ENCODE data around the gene TRIP10. TPM values are rescaled to one million over a fixed set of nuclear protein-coding genes. Genes with fewer than 3 reads are reported as not detected.
A peak's percentile ranks its signal among the peaks of the same experiment; 100 is the strongest.
"Not testable (repeated sequence)": the region's sequence is repeated elsewhere in the genome, so short reads cannot be mapped to it uniquely, and the experiment has no call there.

TRIP10 gene
- total RNA-seq, 2 donors from 2014 or later, result 44.8 to 76.5 TPM

DNA sequence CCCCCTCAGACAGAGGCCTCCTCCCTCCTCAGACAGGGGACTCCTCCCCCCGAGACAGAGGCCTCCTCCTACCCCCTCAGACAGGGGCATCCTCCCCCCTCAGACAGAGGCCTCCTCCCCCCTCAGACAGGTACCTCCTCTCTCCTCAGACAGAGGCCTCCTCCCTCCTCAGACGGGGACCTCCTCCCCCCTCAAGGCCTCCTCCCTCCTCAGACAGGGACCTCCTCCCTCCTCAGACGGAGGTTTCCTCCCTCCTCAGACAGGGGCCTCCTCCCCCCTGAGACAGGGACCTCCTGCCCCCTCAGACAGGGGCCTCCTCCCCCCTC, 32.9 kb upstream of the TRIP10 start:
- ATAC-seq, result peak in 1 of 2 donors; percentile 25

DNA sequence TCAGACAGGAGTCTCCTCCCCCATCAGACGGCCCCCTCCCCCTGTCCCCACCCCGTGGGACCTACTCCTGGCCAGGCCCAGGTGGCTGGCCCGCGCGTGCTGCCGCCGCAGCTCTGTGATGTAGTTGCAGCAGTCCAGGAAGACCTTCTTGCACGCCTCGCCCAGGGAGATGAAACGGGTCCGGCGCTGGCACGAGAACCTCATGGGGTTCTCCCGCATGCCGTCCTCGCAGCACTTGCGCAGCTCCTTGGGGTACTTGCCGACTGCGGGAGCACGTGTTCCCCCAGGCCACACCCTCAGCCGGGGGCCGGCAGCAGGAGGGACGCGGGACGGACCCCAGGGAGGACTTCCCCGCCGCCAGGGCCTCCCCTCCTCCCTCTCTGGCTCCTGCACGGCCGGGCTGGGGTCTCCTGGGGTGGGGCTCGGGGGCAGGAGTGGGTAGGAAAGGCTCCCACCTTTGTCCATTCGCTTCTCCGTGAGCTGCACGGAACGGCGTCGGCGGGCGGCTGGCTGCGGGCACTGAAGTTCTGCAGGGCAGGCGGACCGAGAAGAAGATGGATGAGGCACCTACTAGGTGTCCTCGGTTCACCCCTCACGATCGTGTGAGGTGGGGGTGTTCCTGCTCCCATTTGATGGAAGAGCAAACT, 32.3 kb upstream of the TRIP10 start:
- Mint-ChIP-seq H3K4me3 (no peak overlapping the region), H3K27ac (no peak overlapping the region), H3K36me3 (no peaks in the 10 kb centered on the region), H3K27me3 (peaks cover 10 to 26% of the 10 kb centered on the region in 2 donors), H3K4me1 (ENCODE audit: low read depth in 2 of 2) (peaks cover 7 to 10% of the 10 kb centered on the region in 2 donors), H3K9me3 (no peaks in the 10 kb centered on the region)
- no peak for ATAC-seq
- DNase-seq (ENCODE audit: low spot score), result no peak

More for the DNA sequence above, 32.9 kb upstream of the TRIP10 start:
- H3K27me3 Mint-ChIP-seq, result peaks cover 10 to 26% of the 10 kb centered on the region in 2 donors
- no peaks in the 10 kb centered on the region for H3K36me3 Mint-ChIP-seq
- no peak overlapping the region for H3K4me3 Mint-ChIP-seq
- no peak overlapping the region for H3K27ac Mint-ChIP-seq
- H3K4me1 Mint-ChIP-seq (ENCODE audit: low read depth in 2 of 2), result peaks cover 7 to 10% of the 10 kb centered on the region in 2 donors
- H3K9me3 Mint-ChIP-seq, result no peaks in the 10 kb centered on the region
- no peak for DNase-seq (ENCODE audit: low spot score)

DNA sequence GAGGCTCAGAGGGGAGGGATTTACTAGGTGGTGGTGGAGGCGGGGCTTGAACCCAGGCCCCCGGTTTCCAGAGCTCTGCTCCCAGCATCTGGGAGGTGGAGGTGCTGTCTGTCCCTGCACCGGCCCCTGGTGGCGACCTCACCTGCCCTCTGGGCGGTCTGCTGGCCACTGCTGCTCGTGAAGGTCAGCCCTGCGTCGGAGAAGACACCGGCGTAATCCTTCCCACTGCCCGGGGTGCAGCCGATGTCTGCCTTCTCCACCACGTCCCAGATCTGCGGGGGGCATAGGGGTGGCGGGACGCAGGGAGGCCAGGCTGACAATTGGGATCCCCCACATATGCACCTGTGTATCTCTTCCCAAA, 31.8 kb upstream of the TRIP10 start:
- H3K4me3 Mint-ChIP-seq, result no peak overlapping the region
- no peaks in the 10 kb centered on the region for H3K9me3 Mint-ChIP-seq
- H3K27ac Mint-ChIP-seq, result no peak overlapping the region
- DNase-seq (ENCODE audit: low spot score) (peak; percentile 45), ATAC-seq (no peak)
- peaks cover 7 to 10% of the 10 kb centered on the region in 2 donors for H3K4me1 Mint-ChIP-seq (ENCODE audit: low read depth in 2 of 2)
- peaks cover 10 to 26% of the 10 kb centered on the region in 2 donors for H3K27me3 Mint-ChIP-seq
- no peaks in the 10 kb centered on the region for H3K36me3 Mint-ChIP-seq

DNA sequence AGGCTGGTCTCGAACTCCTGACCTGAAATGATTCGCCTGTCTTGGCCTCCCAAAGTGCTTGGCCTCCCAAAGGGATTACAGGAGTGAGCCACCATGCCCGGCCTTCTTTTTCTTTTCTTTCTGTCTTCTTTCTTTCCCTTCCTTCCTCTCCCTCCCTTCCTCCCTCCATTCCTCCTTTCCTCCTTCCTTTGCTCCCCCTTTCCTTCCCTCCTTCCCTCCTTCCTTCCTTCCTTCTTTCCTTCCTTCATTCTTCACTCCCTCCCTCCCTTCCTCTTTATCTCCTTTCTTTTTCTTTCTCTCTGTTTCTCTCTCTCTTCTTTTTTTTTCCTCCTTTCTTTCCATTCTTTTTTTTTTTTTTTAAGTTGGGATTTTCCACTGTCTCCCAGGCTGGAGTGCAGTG, 31.1 kb upstream of the TRIP10 start:
- ATAC-seq (no peak), DNase-seq (ENCODE audit: low spot score) (peak; percentile 2)
- H3K27ac Mint-ChIP-seq, result no peak overlapping the region
- H3K27me3 Mint-ChIP-seq, result peaks cover 10 to 26% of the 10 kb centered on the region in 2 donors
- H3K4me3 Mint-ChIP-seq, result no peak overlapping the region
- H3K9me3 Mint-ChIP-seq, result no peaks in the 10 kb centered on the region
- H3K4me1 Mint-ChIP-seq (ENCODE audit: low read depth in 2 of 2), result peaks cover 7 to 10% of the 10 kb centered on the region in 2 donors
- H3K36me3 Mint-ChIP-seq, result no peaks in the 10 kb centered on the region

DNA sequence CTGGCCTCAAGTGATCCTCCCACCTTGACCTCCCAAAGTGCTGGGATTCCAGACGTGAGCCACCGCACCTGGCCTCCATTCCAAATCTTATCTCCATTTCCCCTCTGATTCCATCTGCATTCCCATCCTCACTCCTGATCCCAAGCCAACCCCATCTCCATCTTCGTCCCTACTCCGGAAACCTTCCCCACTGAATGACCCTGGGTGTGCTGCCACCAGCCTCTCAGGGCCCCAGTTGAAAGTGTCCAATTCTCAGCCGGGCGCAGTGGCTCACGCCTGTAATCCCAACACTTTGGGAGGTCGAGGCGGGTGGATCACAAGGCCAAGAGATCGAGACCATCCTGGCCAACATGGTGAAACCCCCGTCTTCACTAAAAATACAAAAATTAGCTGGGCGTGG, 30.6 kb upstream of the TRIP10 start:
- peaks cover 7 to 10% of the 10 kb centered on the region in 2 donors for H3K4me1 Mint-ChIP-seq (ENCODE audit: low read depth in 2 of 2)
- not testable (repeated sequence) for H3K27ac Mint-ChIP-seq, ATAC-seq

DNA sequence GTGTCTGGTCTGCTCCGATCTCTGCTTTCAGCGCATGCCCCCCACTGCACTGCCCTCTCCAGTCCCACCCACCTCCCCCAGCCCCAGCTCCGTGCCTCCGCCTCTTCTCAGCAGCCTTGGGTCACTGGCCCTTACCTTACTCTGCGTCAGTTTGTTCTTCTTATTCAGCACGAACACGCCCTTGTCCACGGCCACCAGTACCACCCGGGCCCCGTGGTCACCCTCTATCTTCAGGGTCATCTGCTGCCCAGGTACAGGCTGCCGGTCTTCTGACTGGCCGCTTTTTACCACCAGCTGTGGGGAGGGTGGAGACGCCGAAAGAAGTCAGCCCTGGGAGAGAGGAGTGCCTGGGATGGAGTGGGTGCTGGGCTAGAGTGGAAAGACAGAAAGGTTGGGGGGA, 29.9 kb upstream of the TRIP10 start:
- H3K9me3 Mint-ChIP-seq, result no peaks in the 10 kb centered on the region

More for the DNA sequence above, 30.6 kb upstream of the TRIP10 start:
- DNase-seq (ENCODE audit: low spot score); H3K4me3 Mint-ChIP-seq; H3K9me3 Mint-ChIP-seq; H3K36me3 Mint-ChIP-seq: not testable (repeated sequence)
- peaks cover 10 to 26% of the 10 kb centered on the region in 2 donors for H3K27me3 Mint-ChIP-seq

DNA sequence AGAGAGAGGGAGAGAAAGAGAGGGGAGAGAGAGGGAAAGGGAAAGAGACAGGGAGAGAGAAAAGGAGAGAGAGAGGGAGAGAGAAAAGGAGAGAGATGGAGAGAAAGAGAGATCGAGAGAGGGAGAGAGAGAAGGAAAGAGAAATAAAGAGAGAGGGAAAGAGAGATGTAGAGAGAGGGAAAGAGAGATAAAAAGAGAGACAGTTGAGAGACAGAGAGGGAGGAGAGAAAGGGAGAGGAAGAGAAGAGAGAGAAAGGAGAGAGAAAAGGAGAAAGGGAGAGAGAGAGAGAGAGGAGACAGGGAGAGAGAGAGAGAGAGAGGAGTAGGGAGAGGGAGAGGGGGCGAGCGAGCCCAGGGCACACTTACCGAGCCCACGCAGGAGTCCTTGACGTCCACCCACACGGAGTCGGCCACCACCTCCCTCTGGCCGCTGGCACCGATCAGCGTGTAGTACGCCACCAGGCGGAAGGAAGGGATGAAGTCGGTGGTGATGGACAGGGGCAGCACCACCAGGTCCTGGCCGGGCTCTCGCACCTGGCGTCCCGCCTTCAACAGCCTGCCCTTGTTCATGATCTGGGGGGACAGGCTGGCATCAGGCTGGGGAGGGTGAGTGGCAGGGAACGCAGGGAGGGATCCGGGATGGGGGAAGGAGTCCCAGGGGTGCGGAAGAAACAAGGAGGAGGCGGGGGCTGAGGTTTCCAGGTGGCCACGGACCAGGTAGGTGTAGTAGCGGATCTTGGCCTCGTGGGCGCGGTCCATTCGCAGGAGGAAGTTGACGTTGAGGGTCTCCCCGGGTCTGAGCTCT, 29.0 kb upstream of the TRIP10 start:
- peak; percentile 55 for DNase-seq (ENCODE audit: low spot score)
- ATAC-seq, result peak in 1 of 2 donors; percentile 55
- H3K27me3 Mint-ChIP-seq, result peaks cover 10 to 26% of the 10 kb centered on the region in 2 donors
- no peaks in the 10 kb centered on the region for H3K9me3 Mint-ChIP-seq
- H3K4me1 Mint-ChIP-seq (ENCODE audit: low read depth in 2 of 2), result peaks cover 7 to 10% of the 10 kb centered on the region in 2 donors
- no peaks in the 10 kb centered on the region for H3K36me3 Mint-ChIP-seq
- H3K27ac Mint-ChIP-seq, result peak overlapping the region in 1 of 2 donors; percentile 10
- peak overlapping the region; percentile 40 for H3K4me3 Mint-ChIP-seq

More for the DNA sequence above, 29.9 kb upstream of the TRIP10 start:
- Mint-ChIP-seq H3K27me3 (peaks cover 10 to 26% of the 10 kb centered on the region in 2 donors), H3K36me3 (no peaks in the 10 kb centered on the region), H3K4me3 (no peak overlapping the region), H3K4me1 (ENCODE audit: low read depth in 2 of 2) (peaks cover 7 to 10% of the 10 kb centered on the region in 2 donors), H3K27ac (no peak overlapping the region)
- ATAC-seq (no peak), DNase-seq (ENCODE audit: low spot score) (peak; percentile 25)

DNA sequence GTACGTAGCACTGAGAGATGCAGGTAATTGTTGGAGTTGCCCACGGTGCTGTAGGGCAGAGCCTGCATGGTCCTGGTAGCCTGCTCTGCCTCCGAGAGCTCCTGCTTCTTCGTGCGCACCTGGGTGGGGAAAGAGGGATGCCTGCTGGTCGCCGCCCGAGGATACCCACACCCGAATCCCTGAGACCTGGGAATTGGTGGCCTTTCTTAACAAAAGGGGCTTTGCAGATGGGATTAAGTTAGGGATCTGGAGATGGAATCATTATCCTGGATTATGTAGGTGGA, 28.5 kb upstream of the TRIP10 start:
- H3K27ac Mint-ChIP-seq, result no peak overlapping the region
- ATAC-seq (no peak), DNase-seq (ENCODE audit: low spot score) (no peak)
- H3K9me3 Mint-ChIP-seq, result no peaks in the 10 kb centered on the region
- peaks cover 10 to 26% of the 10 kb centered on the region in 2 donors for H3K27me3 Mint-ChIP-seq
- no peaks in the 10 kb centered on the region for H3K36me3 Mint-ChIP-seq
- H3K4me3 Mint-ChIP-seq, result no peak overlapping the region
- peaks cover 7 to 10% of the 10 kb centered on the region in 2 donors for H3K4me1 Mint-ChIP-seq (ENCODE audit: low read depth in 2 of 2)

DNA sequence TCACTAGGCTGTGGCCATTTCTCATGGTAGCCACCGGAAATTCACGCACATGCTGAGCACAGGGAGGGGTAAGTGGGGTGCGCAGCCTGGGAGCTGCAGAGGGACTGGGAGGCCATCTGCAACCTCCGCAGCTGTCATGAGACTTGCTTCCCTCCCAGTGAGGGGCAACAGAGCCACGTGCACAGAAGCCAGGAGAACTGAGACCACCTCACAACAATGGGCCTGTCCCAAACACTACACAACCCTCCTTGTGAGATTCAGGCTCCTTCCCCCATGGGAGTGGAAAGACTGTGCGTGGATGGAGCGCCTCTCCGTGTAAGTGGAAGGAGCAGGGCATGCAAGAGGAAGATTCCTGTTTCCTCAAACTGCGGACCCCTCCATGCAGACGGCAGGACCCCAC, 27.9 kb upstream of the TRIP10 start:
- ATAC-seq, result no peak
- Mint-ChIP-seq H3K27me3 (peaks cover 10 to 26% of the 10 kb centered on the region in 2 donors), H3K36me3 (no peaks in the 10 kb centered on the region), H3K4me3 (no peak overlapping the region), H3K9me3 (no peaks in the 10 kb centered on the region), H3K4me1 (ENCODE audit: low read depth in 2 of 2) (peaks cover 7 to 10% of the 10 kb centered on the region in 2 donors), H3K27ac (no peak overlapping the region)
- peak; percentile 37 for DNase-seq (ENCODE audit: low spot score)

DNA sequence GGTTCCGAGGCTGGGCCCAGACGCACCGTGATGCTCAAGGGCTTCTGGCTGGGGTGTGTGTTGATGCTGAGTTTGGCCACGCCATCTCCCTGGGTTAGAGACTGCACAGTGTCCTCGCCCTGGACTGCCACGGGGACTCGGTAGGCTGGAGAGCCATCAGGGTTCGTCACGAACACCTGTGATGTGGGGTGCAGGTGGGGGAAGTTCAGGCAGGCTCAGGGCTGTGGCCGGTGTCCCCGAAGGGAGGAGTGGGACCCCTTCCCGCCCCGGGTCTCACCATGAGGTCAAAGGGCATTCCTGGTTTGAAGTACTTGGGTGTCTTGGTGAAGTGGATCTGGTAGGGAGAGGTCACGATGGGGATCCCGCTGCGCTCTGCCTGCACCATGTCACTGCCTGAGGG, 27.2 kb upstream of the TRIP10 start:
- peaks cover under 1% of the 10 kb centered on the region for H3K9me3 Mint-ChIP-seq
- H3K4me3 Mint-ChIP-seq, result no peak overlapping the region
- ATAC-seq, result peak in 1 of 2 donors; percentile 7
- H3K27ac Mint-ChIP-seq, result no peak overlapping the region
- peaks cover under 1% of the 10 kb centered on the region for H3K36me3 Mint-ChIP-seq
- peak; percentile 52 for DNase-seq (ENCODE audit: low spot score)
- peaks cover 7 to 12% of the 10 kb centered on the region in 2 donors for H3K4me1 Mint-ChIP-seq (ENCODE audit: low read depth in 2 of 2)
- peaks cover 11 to 28% of the 10 kb centered on the region in 2 donors for H3K27me3 Mint-ChIP-seq

DNA sequence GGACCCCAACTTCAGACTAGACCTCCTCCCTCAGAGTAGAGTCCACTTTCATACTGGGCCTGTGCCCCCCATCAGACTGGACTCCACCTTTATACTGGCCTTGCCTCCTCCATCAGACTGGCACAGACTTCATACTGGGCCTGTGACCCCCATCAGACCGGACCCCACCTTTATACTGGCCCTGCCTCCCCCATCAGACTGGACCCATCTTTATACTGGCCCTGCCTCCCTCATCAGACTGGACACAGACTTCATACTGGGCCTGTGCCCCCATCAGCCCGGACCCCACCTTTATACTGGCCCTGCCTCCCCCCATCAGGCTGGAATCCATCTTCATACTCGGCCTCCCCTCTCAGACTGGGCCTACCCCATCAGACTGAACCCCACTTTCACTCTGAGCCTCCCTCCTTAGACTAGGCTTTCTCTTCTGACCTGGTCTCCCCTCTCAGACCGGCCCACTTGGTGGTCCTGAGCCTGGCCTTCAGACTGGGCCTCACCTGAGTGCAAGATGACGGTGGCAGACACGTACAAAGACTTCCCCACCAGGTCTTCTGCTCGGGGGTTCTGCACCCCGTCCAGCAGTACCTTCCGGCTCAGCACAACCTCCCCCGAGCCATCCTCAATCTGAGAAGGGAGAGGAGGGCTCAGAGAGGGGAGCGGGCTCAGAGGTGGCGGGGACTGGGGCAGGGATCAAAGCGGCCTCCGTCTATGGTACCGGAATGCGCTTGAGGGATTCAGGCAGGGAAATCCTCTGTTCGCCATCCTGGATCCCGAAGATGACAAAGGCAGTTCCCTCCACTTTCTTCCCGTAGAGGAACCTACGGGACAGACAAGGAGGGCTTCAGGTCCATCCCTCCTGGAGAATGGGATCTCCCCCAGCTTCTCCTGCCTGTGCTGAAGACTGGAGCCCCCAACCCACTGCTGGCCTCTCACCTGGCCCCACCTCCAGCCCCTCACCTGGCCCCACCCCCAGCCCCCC, 26.5 kb upstream of the TRIP10 start:
- peaks cover 15 to 19% of the 10 kb centered on the region in 2 donors for H3K4me1 Mint-ChIP-seq (ENCODE audit: low read depth in 2 of 2)
- peak in 1 of 2 donors; percentile 41 for ATAC-seq

DNA sequence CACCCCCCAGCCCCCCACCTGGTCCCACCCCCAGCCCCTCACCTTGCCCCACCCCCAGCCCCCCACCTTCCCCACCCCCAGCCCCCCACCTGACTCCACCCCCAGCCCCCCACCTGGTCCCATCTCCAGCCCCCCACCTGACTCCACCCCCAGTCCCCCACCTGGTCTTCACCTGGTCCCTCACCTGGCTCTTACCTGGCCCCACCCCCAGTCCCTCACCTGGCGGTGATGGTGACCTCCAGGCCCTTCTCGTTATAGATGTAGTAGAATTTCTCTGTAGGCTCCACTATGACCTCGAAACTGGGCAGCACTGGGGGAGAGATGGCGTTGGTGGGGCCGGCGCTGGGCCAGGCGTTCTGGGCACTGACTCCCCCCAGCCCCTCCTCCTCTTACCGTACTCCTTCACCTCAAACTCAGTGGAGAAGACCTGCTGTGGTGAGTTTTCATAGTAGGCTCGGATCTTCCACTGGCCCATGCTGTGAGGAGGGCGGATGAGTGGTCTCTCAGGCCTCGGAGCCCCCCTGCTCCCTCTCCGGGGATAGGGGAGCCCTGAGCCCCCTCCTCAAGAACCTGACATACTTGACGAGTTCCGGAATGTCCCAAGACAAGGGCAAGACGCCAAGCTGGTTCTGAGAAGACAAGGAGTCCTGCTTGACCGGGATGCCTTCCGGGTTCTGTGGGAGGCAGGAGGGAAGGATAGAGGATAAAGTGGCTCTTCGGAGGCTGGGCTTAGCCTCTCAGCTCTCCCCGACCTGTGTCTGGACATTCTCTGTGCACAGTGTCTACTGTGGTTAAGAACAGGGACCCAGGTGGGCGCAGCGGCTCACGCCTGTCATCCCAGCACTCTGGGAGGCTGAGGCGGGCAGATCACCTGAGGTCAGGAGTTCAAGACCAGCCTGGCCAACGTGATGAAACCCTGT, 25.4 kb upstream of the TRIP10 start:
- Mint-ChIP-seq H3K36me3 (peaks cover 7% of the 10 kb centered on the region), H3K9me3 (peaks cover 5% of the 10 kb centered on the region), H3K27me3 (peaks cover 16 to 25% of the 10 kb centered on the region in 2 donors), H3K27ac (no peak overlapping the region), H3K4me3 (no peak overlapping the region), H3K4me1 (ENCODE audit: low read depth in 2 of 2) (peaks cover 15 to 19% of the 10 kb centered on the region in 2 donors)
- peak; percentile 31 for DNase-seq (ENCODE audit: low spot score)
- no peak for ATAC-seq

More for the DNA sequence above, 26.5 kb upstream of the TRIP10 start:
- Mint-ChIP-seq H3K4me3 (no peak overlapping the region), H3K27ac (no peak overlapping the region), H3K36me3 (peaks cover 7% of the 10 kb centered on the region), H3K27me3 (peaks cover 16 to 35% of the 10 kb centered on the region in 2 donors), H3K9me3 (peaks cover 5% of the 10 kb centered on the region)
- peak; percentile 57 for DNase-seq (ENCODE audit: low spot score)

Data from natural killer cell treated with Interleukin-12 subunit alpha and Interleukin-12 subunit beta and Interleukin-15 and Interleukin-18, amount 100 ng/mL, for 72 hours (primary cell).